T47D (cell line): ENCODE measurements around the gene TRAPPC8.

Experiments used
- DNase-seq, 2 experiments: peaks; one replicate each; pipeline versions ENCODE4 v3.0.0 to v3.0.0-alpha.2; 2011 to 2012; ENCODE audit warnings: low read depth in 1 of 2, low spot score in 1 of 2
- JUND ChIP-seq: IDR thresholded peaks from 2 replicates; pipeline ENCODE4 v1.6.1; 2012; ENCODE audit warnings: low read depth
- in situ Hi-C: cut with HindIII; loops from 2 replicates; pipeline ENCODE4 v1.10.0; 2016; ENCODE audit warnings: low sequenced_read_pairs, low pct_unique_long_range_greater_than_20kb

Gene TRAPPC8

GRCh38 chr18:31942999-31943877, at the start of gene TRAPPC8:
TSS of gene TRAPPC8 (minus strand) at chr18:31943128. CDS start at chr18:31942764, 364 bp downstream.
- in situ Hi-C loops, result no loop called here
- DNase-seq, result peak; percentile 88 to 98
- TF ChIP-seq JUND, result no peak

- in situ Hi-C loops, result no loop called here
- no peak for TF ChIP-seq JUND
- peak in 1 of 2 experiments; percentile 62 for DNase-seq
These were observed 47.9 kb upstream of the TRAPPC8 start for GRCh38 chr18:31990823-31991222.

- TF ChIP-seq JUND, result no peak
- in situ Hi-C loops, result no loop called here
- no peak for DNase-seq
These were observed 41.0 kb upstream of the TRAPPC8 start for GRCh38 chr18:31983976-31984375.

- TF ChIP-seq JUND, result no peak
- in situ Hi-C loops, result no loop called here
- DNase-seq, result no peak
These were observed 40.1 kb upstream of the TRAPPC8 start for GRCh38 chr18:31983020-31983419.

- no peak for TF ChIP-seq JUND
- in situ Hi-C loops, result no loop called here
- no peak for DNase-seq
These were observed 37.9 kb upstream of the TRAPPC8 start for GRCh38 chr18:31980863-31981262.

GRCh38 chr18:31979714-31980113, 36.8 kb upstream of the TRAPPC8 start:
- no peak for TF ChIP-seq JUND
- in situ Hi-C loops, result no loop called here
- DNase-seq, result no peak

- no peak for DNase-seq
- no peak for TF ChIP-seq JUND
- in situ Hi-C loops, result no loop called here
These were observed 35.7 kb upstream of the TRAPPC8 start for GRCh38 chr18:31978616-31979015.

GRCh38 chr18:31977270-31977872, 34.4 kb upstream of the TRAPPC8 start:
- in situ Hi-C loops, result no loop called here
- TF ChIP-seq JUND, result no peak
- DNase-seq, result peak; percentile 16 to 69

GRCh38 chr18:31976242-31976641, 33.3 kb upstream of the TRAPPC8 start:
- in situ Hi-C loops, result no loop called here
- DNase-seq, result no peak
- no peak for TF ChIP-seq JUND

- no peak for TF ChIP-seq JUND
- DNase-seq, result no peak
- in situ Hi-C loops, result no loop called here
These were observed 31.1 kb upstream of the TRAPPC8 start for GRCh38 chr18:31973929-31974546.

GRCh38 chr18:31970617-31971016, 27.7 kb upstream of the TRAPPC8 start:
- no peak for TF ChIP-seq JUND
- in situ Hi-C loops, result no loop called here
- no peak for DNase-seq

GRCh38 chr18:31965316-31965970, 22.5 kb upstream of the TRAPPC8 start:
- TF ChIP-seq JUND, result no peak
- no peak for DNase-seq
- in situ Hi-C loops, result no loop called here
